Inferior parietal cortex (tissue), 1 donor: Measurements from ENCODE around the gene TDP2.
"Not testable (repeated sequence)": the region's sequence is repeated elsewhere in the genome, so short reads cannot be mapped to it uniquely, and the experiment has no call there.

Experiments
- DNase-seq: peaks from one replicate; pipeline ENCODE4 v3.0.0-alpha.2; 2016; ENCODE audit errors: extremely low spot score

Gene TDP2

GRCh38 chr6:24680582-24680981, 13.9 kb upstream of the TDP2 start:
- DNase-seq, result no peak

- not testable (repeated sequence) for DNase-seq
Observed at GRCh38 chr6:24678792-24679352, 12.2 kb upstream of the TDP2 start.

GRCh38 chr6:24673625-24674024, 6.9 kb upstream of the TDP2 start:
- DNase-seq, result no peak

- DNase-seq, result no peak
Observed at GRCh38 chr6:24672620-24673182, 6.0 kb upstream of the TDP2 start.

GRCh38 chr6:24671077-24671476, 4.4 kb upstream of the TDP2 start:
- DNase-seq, result not testable (repeated sequence)

- DNase-seq, result not testable (repeated sequence)
Observed at GRCh38 chr6:24670492-24670891, 3.8 kb upstream of the TDP2 start.

- DNase-seq, result no peak
Observed at GRCh38 chr6:24668997-24669361, 2.3 kb upstream of the TDP2 start.

GRCh38 chr6:24668066-24668996, 1.6 kb upstream of the TDP2 start:
- peak; percentile 52 for DNase-seq

GRCh38 chr6:24667378-24667803, 692 bp upstream of the TDP2 start:
- DNase-seq, result peak; percentile 34

GRCh38 chr6:24666097-24666640, 530 bp downstream of the TDP2 start:
- DNase-seq, result peak; percentile 19

- no peak for DNase-seq
Observed at GRCh38 chr6:24664046-24664987, 2.4 kb downstream of the TDP2 start.

- DNase-seq, result no peak
Observed at GRCh38 chr6:24663189-24663588, 3.5 kb downstream of the TDP2 start.

- DNase-seq, result no peak
Observed at GRCh38 chr6:24662236-24662635, 4.5 kb downstream of the TDP2 start.

- not testable (repeated sequence) for DNase-seq
Observed at GRCh38 chr6:24661759-24662158, 4.9 kb downstream of the TDP2 start.

GRCh38 chr6:24660105-24660504, 6.6 kb downstream of the TDP2 start:
- DNase-seq, result no peak

GRCh38 chr6:24659561-24659960, 7.1 kb downstream of the TDP2 start:
- DNase-seq, result no peak

- no peak for DNase-seq
Observed at GRCh38 chr6:24658573-24659560, 7.8 kb downstream of the TDP2 start.

- DNase-seq, result no peak
Observed at GRCh38 chr6:24655215-24655614, 11.5 kb downstream of the TDP2 start.

GRCh38 chr6:24650365-24650764, 16.3 kb downstream of the TDP2 start:
- DNase-seq, result no peak

GRCh38 chr6:24649691-24650090, 17.0 kb downstream of the TDP2 start:
- no peak for DNase-seq
